GM12874 (cell line): ENCODE measurements around the gene SORCS3.

ENCODE experiments used
- TF ChIP-seq, protein P1 (sequence below): IDR thresholded peaks from 2 replicates; pipeline ENCODE4 v1.5.1; 2011; ENCODE audit warnings: low read depth, mild to moderate bottlenecking, control low read depth, low read length, moderate library complexity; ENCODE audit not compliant: insufficient read depth

Gene SORCS3

DNA sequence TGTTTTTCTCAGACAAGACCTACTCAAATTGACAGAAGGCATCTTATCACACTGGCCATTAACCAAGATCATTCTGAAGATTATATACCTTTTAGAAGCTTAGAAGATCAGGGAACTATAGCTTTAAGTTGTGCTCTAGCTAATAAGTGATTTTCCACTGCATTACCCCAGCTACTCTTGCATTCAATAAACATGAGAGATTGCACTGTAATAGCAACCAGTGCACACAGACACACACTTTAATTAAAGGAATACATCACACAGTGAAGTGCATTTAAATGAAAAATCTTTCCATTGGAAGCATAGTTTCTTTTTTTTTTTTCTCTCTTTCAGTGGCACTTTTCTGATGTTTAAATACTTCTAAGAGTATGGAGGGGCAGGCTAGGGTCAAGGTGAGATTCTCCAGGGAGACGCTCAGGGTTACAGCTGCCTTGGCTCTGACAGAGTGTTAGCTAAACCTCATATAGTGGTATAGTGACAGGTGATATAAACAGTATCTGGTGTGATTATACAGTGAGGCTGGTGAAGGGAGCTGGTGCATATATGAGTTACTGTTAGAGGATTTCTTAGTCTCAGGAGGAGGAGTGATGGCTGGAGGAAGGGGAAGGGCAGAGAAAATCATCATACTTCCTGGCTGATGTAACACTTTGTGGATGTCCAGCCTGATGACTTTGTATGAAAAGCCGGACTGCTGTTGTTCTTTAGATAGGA, 369.5 kb downstream of the SORCS3 start:
- TF ChIP-seq, protein P1, sequence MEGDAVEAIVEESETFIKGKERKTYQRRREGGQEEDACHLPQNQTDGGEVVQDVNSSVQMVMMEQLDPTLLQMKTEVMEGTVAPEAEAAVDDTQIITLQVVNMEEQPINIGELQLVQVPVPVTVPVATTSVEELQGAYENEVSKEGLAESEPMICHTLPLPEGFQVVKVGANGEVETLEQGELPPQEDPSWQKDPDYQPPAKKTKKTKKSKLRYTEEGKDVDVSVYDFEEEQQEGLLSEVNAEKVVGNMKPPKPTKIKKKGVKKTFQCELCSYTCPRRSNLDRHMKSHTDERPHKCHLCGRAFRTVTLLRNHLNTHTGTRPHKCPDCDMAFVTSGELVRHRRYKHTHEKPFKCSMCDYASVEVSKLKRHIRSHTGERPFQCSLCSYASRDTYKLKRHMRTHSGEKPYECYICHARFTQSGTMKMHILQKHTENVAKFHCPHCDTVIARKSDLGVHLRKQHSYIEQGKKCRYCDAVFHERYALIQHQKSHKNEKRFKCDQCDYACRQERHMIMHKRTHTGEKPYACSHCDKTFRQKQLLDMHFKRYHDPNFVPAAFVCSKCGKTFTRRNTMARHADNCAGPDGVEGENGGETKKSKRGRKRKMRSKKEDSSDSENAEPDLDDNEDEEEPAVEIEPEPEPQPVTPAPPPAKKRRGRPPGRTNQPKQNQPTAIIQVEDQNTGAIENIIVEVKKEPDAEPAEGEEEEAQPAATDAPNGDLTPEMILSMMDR, result no peak

DNA sequence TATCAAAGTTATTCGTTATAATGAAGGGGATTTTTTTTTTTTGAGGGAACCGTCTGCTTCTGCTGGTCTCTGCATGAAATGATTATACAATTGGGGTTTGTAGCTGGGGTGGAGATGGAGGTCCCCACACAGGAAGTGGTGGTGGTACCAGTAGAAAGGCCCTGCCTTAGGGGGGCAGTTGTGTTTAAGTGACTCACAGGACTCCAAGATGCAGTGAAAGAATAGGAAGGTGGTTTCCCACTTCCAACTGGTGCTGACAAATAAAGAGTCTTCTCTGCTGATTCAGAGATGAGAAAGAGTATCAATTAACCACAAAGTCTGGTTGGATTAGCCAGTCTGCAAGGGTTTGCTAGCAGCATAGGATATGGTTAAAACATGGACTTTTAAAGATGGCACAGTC, 376.0 kb downstream of the SORCS3 start:
- TF ChIP-seq, protein P1, result no peak

DNA sequence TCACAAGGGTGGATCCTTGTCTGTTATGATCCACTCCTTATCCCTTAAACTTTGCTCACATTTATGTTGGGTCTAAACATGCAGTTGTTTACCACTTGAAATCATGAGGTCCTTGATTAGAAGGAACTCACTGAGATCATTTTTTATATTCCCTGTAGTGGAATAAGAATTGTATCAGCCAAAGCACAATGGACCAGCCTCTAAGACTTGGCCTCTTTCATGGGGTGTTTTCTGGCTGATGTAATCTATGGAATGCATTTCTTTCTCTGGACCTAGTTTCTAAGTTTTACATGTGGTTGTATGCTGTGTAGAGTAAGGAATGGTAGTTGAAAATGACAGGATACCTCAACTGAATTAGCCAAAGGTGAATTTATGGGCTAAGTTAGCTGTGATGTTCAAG, 376.6 kb downstream of the SORCS3 start:
- TF ChIP-seq, protein P1, result no peak

DNA sequence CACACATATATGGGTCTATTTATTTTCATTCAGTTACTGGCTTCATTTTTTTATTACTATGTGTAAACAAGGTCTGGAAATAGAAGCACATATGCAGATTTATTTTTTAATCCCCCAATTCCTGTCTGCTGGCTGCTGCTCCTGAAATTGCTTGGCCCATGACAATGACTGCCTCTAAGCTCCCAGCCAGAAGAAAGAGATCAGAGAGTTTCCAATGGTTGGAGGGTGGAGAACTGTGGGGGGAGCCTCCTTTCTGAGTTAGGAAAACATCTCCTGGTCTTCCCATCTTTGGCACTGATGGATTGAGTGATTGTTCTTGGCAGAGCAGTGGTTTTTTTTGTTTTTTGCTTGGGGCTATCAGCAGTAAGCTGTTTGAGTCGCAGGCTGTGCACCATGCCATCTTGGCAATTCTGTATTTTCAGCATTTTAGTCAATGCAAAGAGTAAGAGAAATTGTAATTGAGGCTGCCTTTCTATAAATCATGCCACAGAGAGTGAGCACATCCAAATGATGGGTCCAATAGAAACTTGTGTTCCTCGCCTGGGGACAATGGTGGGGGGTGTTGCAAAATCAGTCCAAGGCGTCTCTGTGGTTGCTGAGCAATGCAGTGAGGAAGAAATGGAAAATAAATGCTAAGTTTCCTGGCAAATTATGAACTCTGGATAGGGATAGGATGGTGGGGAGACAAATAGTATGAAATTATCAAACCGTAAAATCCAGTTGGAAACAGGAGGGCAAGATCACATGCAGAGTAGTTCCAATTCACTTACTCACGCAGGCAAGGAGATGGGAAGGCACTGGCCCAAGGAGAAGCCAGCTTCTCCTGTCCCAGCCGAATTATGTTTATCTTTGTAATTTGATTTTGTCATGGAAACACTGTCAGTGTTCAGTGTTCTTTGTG, 382.4 kb downstream of the SORCS3 start:
- TF ChIP-seq, protein P1, result no peak

DNA sequence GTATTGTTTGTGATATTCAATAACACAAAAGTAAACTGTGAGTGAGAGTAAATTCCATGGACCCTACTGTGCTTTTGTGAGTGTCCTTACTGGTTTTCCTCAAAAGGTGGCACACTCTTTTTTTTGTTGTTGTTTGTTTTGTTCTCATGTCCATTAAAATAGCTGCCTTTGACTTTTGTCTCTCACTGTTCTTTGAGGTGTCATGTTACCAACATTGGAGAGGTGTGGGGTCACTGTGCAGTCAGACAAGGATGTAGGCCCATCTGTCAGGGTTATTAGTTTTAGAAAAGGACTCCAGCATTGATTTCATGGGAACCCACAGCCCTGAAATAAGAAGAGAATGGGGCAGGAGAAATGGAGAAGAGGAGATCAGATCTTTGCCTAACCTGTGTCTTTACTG, 383.1 kb downstream of the SORCS3 start:
- TF ChIP-seq, protein P1, result no peak

DNA sequence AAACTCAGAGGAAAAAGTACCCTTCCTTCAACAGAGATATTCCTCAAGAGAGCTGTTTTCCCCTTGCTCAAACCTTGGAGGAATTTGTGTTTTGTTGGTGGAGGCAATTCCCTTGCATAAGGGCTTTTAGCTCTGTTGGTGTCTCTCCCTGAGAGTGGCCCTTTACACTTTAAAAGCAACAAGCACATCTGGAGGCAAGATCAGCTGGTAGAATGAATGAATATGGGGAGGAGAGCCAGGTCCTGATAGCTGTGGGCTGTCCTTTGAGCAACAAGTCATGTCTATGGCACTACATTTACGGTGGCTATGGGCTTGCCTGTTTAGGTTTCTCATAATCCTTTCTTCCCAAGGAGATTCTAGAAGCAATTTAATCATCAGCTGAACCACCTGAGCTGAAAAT, 384.0 kb downstream of the SORCS3 start:
- TF ChIP-seq, protein P1, result no peak

DNA sequence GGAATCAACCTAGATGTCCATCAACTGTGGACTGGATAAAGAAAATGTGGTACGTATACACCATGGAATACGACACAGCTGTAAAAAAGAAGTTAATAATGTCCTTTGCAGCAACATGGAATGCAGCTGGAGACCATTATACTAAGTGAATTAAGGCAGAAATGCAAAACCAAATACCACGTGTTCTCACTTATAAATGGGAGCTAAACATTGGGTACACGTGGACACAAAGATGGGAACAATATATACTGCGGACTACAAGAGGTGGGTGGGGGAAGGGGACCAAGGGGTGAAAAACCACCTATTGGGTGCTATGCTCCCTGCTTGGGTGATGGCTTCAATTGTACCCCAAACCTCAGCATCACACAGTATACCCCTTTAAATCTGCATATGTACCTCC, 385.5 kb downstream of the SORCS3 start:
- TF ChIP-seq, protein P1, result no peak
